Gastrocnemius medialis (tissue), 4 donors: Measurements from ENCODE around the gene ZBP1. TPM values are rescaled to one million over a fixed set of nuclear protein-coding genes. Genes with fewer than 3 reads are reported as not detected.

ENCODE experiments used
- ATAC-seq, 2 donors: fragments of 150-250 bp; one replicate each; pipeline ENCODE4 v1.9.1; 2016
- DNase-seq, 2 donors: peaks; one replicate each; pipeline ENCODE4 v3.0.0-alpha.2; 2019
- H3K27ac ChIP-seq, 4 donors: fragments of 200-600 bp; sonication (generic); 1 replicate in 1 of 4; 2 replicates in 3 of 4; pipeline ENCODE4 v1.5.1; 2016 to 2018; ENCODE audit warnings: mild to moderate bottlenecking in 2 of 4, moderate library complexity in 1 of 4
- H3K27me3 ChIP-seq, 3 donors: fragments of 200-600 bp; sonication (generic) in 2 of 3; 1 replicate in 1 of 3; 2 replicates in 2 of 3; pipeline versions ENCODE4 v1.5.1 to v1.6.0; 2016 to 2019; ENCODE audit warnings: mild to moderate bottlenecking in 1 of 3, moderate library complexity in 1 of 3
- H3K36me3 ChIP-seq, 2 donors: fragments of 200-600 bp; sonication (generic) in 1 of 2; one replicate each; pipeline ENCODE4 v1.5.1; 2017 to 2018
- H3K4me1 ChIP-seq, 2 donors: fragments of 200-600 bp; sonication (generic) in 1 of 2; one replicate each; pipeline ENCODE4 v1.5.1; 2016 to 2017; ENCODE audit warnings: mild to moderate bottlenecking in 2 of 2
- H3K4me3 ChIP-seq, 4 donors: fragments of 200-600 bp; sonication (generic) in 3 of 4; 1 replicate in 1 of 4; 2 replicates in 3 of 4; pipeline ENCODE4 v1.5.1; 2016 to 2019; ENCODE audit warnings: mild to moderate bottlenecking in 2 of 4
- H3K9me3 ChIP-seq, 3 donors: fragments of 200-600 bp; sonication (generic) in 2 of 3; 1 replicate in 1 of 3; 2 replicates in 2 of 3; pipeline ENCODE4 v1.5.1; 2016 to 2019
- POLR2A ChIP-seq, 2 donors: fragments of 450-650 bp; IDR thresholded peaks; one replicate each; pipeline ENCODE4 v1.6.1; 2017; ENCODE audit warnings: antibody characterized with exemption in 2 of 2, mild to moderate bottlenecking in 2 of 2, moderate library complexity in 2 of 2
- in situ Hi-C, 4 donors: fragments of 200-750 bp; cut with MboI; loops; one replicate each; pipeline versions ENCODE4 v1.15.0 to v1.8.0; 2017; ENCODE audit warnings: low sequenced_read_pairs in 4 of 4
- intact Hi-C: fragments of 100-400 bp; cut with DNase I; formaldehyde crosslinking; loops from one replicate; pipeline ENCODE4 v1.15.1; 2023; ENCODE audit warnings: low total_unique reads
- total RNA-seq, 4 donors: library from RNA; depleted of rRNA; stranded (reverse); fragments of >200 nt; gene quantifications; one replicate each; pipeline versions ENCODE4 v1.1.0 to v1.2.3, GENCODE V29; 2016
- TF ChIP-seq, protein P1 (sequence below), 5 experiments: fragments of 450-650 bp in 3 of 5; fragments of 200-600 bp in 2 of 5; sonication (generic) in 2 of 5; IDR thresholded peaks in 4 of 5; conservative IDR thresholded peaks in 1 of 5; 1 replicate in 4 of 5; 2 replicates in 1 of 5; pipeline ENCODE4 v1.5.1; 2016 to 2019; ENCODE audit warnings: antibody characterized with exemption in 5 of 5, mild to moderate bottlenecking in 3 of 5, moderate library complexity in 3 of 5

Gene ZBP1
- total RNA-seq, 4 donors from 2014 or later, result not detected

DNA sequence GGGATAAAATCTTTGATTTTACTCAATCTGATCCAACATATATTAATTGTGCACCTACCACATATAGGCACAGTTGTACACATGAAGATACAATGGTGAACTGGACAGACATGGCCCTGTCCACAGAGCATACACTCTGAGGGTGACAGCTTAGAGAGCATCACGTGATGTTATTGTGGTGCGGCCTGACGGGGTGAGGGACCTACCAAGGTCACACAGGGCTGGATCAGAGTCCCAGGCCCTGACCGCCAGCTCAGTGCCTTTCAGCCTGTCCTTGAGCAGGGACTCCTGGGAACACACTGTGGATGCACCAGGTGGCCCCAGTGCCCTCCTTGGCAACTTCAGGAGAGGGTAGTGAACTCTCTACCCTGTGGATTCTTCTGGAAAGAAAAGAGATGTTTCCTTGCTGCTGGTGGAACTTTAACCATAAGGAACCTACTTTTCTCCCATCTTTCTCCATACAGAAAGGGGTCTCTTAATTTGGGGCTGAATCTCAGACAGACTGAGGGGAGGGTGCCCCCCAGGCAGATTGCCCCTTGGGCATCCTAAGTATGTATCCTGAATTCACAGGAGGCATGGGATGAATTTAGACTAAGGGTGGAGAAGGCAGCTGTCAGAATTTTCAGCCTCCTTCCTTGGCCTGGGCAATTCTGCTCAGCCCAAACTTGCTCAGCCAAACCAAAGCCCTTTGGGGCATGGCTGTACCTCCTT lies 32.8 kb downstream of the ZBP1 start:
- DNase-seq, result no peak
- Histone ChIP-seq H3K36me3 (no peaks in the 10 kb centered on the region), H3K9me3 (no peaks in the 10 kb centered on the region), H3K27ac (no peak overlapping the region), H3K27me3 (peaks cover 2 to 8% (median 6%) of the 10 kb centered on the region in 3 donors), H3K4me3 (no peak overlapping the region), H3K4me1 (peaks cover 0 to 4% of the 10 kb centered on the region in 2 donors)
- no peak for TF ChIP-seq POLR2A (IDR thresholded peaks at IDR 0.05)
- TF ChIP-seq, protein P1, sequence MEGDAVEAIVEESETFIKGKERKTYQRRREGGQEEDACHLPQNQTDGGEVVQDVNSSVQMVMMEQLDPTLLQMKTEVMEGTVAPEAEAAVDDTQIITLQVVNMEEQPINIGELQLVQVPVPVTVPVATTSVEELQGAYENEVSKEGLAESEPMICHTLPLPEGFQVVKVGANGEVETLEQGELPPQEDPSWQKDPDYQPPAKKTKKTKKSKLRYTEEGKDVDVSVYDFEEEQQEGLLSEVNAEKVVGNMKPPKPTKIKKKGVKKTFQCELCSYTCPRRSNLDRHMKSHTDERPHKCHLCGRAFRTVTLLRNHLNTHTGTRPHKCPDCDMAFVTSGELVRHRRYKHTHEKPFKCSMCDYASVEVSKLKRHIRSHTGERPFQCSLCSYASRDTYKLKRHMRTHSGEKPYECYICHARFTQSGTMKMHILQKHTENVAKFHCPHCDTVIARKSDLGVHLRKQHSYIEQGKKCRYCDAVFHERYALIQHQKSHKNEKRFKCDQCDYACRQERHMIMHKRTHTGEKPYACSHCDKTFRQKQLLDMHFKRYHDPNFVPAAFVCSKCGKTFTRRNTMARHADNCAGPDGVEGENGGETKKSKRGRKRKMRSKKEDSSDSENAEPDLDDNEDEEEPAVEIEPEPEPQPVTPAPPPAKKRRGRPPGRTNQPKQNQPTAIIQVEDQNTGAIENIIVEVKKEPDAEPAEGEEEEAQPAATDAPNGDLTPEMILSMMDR (IDR thresholded peaks at IDR 0.05 in 4 of 5, conservative IDR thresholded peaks at IDR 0.05 in 1 of 5), result no peak
- intact Hi-C loops, result no loop called here
- in situ Hi-C loops, result no loop called here
- ATAC-seq, result no peak

DNA sequence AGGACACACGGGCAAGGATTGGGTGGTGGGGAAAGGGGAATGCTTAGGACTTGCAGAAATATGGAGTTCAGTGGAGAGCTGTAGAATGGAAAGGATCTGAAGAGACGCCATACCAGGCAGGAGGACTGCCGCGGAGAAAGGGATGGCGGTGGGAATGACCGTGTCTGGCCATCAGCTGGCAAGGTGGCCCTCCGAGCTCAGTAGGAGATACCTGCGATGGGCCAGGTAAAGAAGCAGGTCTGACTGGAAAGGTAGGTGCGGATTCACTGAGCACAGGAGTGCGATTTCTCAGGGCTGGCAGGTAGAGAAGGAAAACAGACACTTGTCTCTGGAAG lies 33.3 kb downstream of the ZBP1 start:
- ATAC-seq, result no peak
- in situ Hi-C loops, result no loop called here

DNA sequence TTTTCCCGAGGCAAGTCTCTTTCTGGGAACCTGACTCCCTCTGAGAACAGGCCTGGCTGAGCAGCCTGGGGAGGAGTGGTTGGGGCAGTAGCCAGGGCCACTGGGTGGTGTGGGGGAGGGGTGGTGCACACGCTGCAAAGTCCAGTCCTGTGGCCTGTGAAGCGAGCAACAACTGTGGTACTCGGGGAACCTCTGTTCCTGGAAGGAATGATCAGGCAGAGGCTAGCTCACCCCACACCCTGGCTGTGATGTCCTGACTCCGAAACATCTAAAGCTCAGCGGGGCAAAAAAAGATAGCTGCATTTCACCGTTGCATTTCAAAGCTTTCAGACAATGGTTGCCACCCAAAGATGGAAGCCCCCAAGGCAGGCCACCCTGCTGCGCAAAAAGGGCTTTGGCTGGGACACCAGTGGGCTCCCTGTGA lies 33.8 kb downstream of the ZBP1 start:
- Histone ChIP-seq H3K9me3 (no peaks in the 10 kb centered on the region), H3K4me1 (peaks cover 0 to 9% of the 10 kb centered on the region in 2 donors), H3K27me3 (peaks cover 2 to 11% (median 6%) of the 10 kb centered on the region in 3 donors), H3K36me3 (no peaks in the 10 kb centered on the region), H3K4me3 (no peak overlapping the region), H3K27ac (no peak overlapping the region)
- intact Hi-C loops, result no loop called here
- DNase-seq (no peak), ATAC-seq (peak in 1 of 2 donors; percentile 46)
- TF ChIP-seq, protein P1 (IDR thresholded peaks at IDR 0.05 in 4 of 5, conservative IDR thresholded peaks at IDR 0.05 in 1 of 5), result no peak
- no peak for TF ChIP-seq POLR2A (IDR thresholded peaks at IDR 0.05)
- in situ Hi-C loops, result no loop called here

More for the DNA sequence above, 33.3 kb downstream of the ZBP1 start:
- peaks cover 0 to 8% of the 10 kb centered on the region in 2 donors for H3K4me1 ChIP-seq
- H3K4me3 ChIP-seq, result no peak overlapping the region
- H3K27ac ChIP-seq, result no peak overlapping the region
- no peak for DNase-seq
- intact Hi-C loops, result no loop called here
- no peaks in the 10 kb centered on the region for H3K9me3 ChIP-seq
- TF ChIP-seq, protein P1 (IDR thresholded peaks at IDR 0.05 in 4 of 5, conservative IDR thresholded peaks at IDR 0.05 in 1 of 5), result no peak
- TF ChIP-seq POLR2A (IDR thresholded peaks at IDR 0.05), result no peak
- peaks cover 2 to 9% (median 6%) of the 10 kb centered on the region in 3 donors for H3K27me3 ChIP-seq
- H3K36me3 ChIP-seq, result no peaks in the 10 kb centered on the region

DNA sequence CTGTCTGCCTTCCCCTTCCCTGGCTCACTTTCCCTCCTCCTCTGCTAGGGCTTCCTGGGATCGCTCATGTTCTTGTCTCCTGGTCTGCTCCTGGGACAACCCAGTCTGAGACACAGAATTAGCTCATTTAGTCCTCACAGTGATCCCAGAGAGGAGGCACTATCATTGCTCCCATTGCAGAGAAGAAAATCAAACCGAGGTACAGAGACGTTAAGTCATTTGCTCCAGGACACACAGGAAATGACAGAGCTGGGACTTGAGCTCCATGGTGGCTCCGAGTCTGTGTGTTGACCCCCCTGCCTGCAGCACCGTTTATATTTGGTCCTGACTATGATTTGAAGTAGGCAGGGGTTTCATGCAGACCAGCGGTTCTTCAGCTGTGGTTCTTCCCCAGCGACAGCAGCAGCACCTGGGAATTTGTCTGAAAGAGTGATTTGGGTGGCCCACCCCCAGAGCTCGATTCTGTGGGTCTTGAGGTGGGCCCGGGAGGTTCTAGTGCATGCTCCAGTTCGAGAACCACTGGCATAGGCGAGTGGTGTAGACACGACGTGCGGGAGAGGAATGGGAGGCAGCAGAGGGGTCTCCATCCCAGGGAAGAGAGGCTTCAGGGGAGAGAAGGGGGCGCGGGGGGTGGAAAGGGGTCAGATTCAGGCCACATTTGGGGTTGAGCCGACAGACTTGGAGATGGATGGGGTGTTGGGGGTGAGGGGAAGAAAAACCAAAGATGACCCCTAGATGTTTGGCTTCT lies 34.6 kb downstream of the ZBP1 start:
- intact Hi-C loops, result no loop called here
- no peaks in the 10 kb centered on the region for H3K9me3 ChIP-seq
- no peak for DNase-seq
- H3K27ac ChIP-seq, result no peak overlapping the region
- peaks cover 2 to 11% (median 6%) of the 10 kb centered on the region in 3 donors for H3K27me3 ChIP-seq
- no peaks in the 10 kb centered on the region for H3K36me3 ChIP-seq
- H3K4me1 ChIP-seq, result peaks cover 0 to 9% of the 10 kb centered on the region in 2 donors
- no peak overlapping the region for H3K4me3 ChIP-seq
- TF ChIP-seq POLR2A (IDR thresholded peaks at IDR 0.05), result no peak
- TF ChIP-seq, protein P1 (IDR thresholded peaks at IDR 0.05 in 4 of 5, conservative IDR thresholded peaks at IDR 0.05 in 1 of 5), result no peak
- in situ Hi-C loops, result no loop called here
- no peak for ATAC-seq
